Tibial nerve (tissue), 3 donors: ENCODE data around the gene KRT79.
"Not testable (repeated sequence)": the region's sequence is repeated elsewhere in the genome, so short reads cannot be mapped to it uniquely, and the experiment has no call there.

Experiments
- POLR2A ChIP-seq, 2 donors: fragments of 450-650 bp; IDR thresholded peaks; one replicate each; pipeline ENCODE4 v1.6.1; 2017; ENCODE audit warnings: antibody characterized with exemption in 2 of 2, mild to moderate bottlenecking in 2 of 2, moderate library complexity in 2 of 2
- TF ChIP-seq, protein P1 (sequence below), 5 experiments: fragments of 200-600 bp in 3 of 5; fragments of 450-650 bp in 2 of 5; sonication (generic) in 3 of 5; IDR thresholded peaks; one replicate each; pipeline ENCODE4 v1.5.1; 2016 to 2019; ENCODE audit warnings: antibody characterized with exemption in 5 of 5, mild to moderate bottlenecking in 3 of 5, moderate library complexity in 2 of 5

DNA sequence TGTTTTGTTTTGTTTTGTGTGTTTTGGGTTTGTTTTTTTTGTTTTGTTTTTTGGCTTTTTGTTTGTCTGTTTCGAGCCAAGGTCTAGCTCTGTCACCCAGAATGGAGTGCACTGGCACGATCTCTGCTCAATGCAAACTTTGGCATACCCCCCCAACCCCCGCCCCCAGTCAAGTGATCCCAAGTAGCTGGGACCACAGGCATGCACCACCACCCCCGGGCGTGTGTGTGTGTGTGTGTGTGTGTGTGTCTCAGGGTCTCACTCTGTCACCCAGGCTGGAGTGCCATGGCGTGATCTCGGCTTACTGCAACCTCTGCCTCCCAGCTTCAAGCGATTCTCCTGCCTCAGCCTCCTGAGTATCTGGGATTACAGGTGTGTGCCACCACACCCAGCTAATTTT is 46.4 kb upstream of the KRT79 start:
- TF ChIP-seq POLR2A (IDR thresholded peaks at IDR 0.05) = not testable (repeated sequence)
- TF ChIP-seq, protein P1, sequence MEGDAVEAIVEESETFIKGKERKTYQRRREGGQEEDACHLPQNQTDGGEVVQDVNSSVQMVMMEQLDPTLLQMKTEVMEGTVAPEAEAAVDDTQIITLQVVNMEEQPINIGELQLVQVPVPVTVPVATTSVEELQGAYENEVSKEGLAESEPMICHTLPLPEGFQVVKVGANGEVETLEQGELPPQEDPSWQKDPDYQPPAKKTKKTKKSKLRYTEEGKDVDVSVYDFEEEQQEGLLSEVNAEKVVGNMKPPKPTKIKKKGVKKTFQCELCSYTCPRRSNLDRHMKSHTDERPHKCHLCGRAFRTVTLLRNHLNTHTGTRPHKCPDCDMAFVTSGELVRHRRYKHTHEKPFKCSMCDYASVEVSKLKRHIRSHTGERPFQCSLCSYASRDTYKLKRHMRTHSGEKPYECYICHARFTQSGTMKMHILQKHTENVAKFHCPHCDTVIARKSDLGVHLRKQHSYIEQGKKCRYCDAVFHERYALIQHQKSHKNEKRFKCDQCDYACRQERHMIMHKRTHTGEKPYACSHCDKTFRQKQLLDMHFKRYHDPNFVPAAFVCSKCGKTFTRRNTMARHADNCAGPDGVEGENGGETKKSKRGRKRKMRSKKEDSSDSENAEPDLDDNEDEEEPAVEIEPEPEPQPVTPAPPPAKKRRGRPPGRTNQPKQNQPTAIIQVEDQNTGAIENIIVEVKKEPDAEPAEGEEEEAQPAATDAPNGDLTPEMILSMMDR (IDR thresholded peaks at IDR 0.05) = not testable (repeated sequence)
